NCI-H146 (cell line): ENCODE data around the gene PSMD5.
A peak's percentile ranks its signal among the peaks of the same experiment; 100 is the strongest.

Experiments
- DNase-seq: peaks from one replicate; lab custom pipeline; 2025; lab: John Stamatoyannopoulos, UW

PSMD5 gene

DNA sequence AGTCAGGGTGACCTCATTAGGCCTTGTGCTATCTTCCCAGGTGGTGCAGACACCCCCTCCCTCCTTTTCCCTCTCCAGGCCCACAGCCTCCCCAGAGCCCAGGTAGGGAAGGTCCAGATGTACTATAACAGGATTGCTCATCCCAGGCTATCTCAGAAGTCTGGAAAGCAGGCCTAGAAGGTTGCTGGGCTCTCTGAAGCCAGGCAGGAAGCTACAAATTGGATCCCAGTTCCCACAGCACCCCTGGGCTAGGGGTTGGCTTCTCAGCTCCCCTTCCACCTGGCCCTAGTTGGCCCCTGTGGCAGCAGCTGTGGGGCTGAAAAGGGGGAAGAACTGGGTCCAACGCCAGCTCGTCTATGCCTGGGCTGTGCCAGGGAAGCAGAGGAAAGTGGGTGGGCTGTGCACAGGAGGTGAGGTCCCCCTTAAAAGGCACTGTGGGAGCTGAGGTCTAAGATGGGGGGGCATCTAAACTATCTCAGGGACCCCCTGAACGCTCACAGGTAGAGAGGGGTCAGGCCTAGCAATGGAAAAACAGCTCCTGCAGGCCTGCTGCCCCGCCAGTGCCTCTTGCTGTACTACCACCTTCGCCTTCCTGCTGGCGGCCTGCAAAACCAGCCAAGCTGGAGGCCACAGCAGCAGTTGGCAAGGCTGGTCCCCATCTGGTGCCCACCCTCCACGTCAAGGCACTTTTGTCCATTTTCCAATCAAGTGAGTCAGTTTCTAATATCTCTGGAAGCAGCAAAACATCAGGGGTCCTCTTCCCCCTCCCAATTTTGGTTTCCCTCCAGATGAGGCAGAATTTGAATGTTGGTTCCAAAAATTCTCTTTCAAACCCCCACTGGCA is 13.3 kb upstream of the PSMD5 start:
- no peak for DNase-seq

DNA sequence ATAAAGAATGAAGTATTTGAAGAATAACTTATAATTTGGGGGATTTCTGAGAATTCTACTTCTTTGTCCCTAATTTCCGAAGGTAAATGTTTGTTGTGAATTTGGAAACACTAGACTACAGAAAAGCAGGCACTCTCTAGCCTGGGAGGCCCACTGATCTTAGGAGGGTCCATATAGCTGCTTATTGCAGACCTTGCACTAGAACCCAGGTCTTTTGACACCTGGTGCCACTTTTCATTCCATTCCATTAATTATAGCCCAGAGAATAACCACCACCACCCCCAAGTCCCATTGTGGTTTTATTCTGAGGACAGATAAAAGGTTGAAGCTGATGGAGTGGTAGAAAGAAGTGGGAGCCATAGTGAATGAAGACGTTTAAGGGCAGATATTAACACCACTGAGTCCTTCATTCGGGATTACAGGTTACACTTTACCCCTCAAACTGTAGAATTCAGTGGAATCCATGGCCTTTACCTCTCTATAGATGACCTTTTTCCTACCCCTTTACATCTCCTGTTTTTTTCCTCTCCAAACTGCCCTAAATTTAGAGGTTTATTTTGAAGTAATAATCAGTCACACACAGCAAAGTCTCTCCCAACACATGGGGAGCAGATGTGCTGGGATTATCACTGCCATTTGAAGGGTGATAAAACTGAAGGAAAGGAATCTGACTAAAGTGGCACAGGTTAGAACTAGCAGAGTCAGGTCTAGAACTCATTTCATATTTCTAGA is 12.0 kb upstream of the PSMD5 start:
- no peak for DNase-seq

DNA sequence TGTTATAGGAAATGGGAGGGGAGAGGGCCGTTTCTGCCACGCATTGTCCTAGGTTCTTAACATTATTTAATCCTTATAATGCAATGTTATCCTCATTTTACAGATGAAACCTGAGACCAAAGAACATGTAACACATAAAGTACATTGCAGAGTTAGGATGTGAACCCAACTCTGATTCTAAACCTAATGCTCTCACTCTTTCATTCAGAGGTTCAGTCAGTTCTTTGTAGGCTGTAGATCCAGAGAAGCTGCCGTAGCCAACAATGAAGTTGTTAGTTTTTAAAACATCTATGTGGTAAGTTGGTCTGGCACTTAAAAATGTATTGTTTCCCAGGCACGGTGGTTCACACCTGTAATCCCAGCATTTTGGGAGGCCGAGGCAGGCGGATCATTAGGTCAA is 10.5 kb upstream of the PSMD5 start:
- no peak for DNase-seq

DNA sequence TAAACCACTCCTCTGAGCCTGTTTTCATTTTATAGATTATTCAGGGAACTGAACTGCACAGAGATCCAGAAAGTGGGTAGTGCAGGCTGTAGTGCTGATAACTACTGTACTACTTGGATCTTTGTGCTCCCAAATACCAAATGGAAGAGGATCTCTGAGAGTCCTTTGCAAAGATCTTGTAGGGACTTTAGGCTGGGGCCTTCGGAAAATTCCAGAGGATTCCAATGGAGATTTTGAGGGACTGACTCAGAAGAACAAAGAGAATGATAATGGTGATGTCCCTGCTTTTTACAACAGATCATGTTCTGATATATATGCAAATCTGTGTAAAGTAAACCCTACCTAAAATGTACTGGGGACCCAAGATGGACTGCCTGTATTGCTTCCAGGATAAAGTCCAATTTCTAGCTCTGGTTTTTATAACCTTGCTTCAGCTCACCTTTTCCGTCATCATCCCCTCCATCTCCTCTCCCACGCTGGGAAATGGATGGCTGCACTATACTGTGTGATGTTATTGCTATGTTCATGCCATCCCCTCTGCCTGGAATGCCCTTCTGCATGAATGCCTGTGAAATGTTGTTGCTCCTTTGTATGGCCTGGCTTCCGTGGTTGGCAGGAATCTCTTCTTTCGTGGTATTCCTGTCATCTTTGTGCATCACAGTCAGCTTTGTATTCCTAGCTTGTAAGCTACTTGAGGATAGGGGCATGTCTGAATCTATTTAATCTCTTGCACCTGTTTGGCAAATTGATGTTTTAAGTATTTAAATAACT is 9.7 kb upstream of the PSMD5 start:
- no peak for DNase-seq

DNA sequence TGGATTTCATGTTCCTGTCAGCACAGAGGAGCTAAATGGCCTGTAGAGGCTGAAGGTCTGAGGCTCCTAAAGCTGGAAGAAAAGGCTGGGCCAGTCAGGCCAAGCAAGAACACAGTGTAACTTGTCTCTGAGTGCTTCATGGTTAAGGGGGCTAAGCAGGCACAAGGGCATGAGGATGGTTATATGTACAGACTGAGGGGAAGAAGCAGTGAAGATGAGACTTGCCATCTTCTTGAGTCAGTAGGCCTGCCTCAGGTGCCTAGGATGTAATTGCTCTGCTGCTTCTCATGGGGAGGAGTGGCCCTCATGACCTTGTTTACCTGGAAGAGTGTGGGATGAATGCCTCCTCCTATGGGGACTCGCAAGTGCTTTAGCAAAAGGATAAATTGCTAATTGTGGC is 8.7 kb upstream of the PSMD5 start:
- DNase-seq: no peak

DNA sequence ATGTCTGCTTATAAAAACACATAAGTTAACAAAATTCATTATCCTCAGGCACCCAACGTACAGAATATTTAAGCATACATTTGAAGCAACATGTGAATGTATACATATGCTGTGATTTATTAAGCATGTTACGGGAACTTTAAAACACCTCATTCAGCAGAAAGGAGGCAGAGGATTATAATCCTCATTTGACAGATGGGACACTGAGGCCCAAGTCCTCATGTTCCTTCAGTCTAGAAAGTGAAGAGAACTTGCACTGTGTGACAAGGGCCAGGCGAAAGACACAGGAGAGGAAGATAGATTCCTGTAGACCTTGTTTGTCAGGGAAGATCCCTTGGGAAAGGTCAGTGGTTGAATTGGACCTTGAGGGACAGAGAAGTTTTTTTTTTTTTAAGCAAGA is 7.6 kb upstream of the PSMD5 start:
- no peak for DNase-seq

DNA sequence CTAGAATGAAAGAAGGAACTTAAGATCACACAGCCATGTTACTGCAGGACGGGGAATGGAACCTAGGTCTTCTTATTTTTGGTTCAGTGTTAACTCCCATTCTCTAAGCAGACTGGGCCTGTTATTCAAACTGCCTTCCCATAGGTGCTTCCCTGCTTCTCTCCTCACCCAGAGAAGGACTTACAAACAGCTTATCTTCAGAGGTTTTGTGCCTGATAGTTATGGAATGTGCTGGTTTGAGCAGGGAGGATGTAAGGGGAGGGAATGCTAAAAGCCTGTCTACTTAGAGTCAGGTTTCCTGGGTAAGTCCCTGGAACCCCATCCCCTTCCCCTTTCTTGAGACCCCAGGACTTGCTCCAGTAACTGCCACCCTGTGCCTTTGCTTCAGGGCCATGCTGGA is 4.2 kb upstream of the PSMD5 start:
- no peak for DNase-seq

DNA sequence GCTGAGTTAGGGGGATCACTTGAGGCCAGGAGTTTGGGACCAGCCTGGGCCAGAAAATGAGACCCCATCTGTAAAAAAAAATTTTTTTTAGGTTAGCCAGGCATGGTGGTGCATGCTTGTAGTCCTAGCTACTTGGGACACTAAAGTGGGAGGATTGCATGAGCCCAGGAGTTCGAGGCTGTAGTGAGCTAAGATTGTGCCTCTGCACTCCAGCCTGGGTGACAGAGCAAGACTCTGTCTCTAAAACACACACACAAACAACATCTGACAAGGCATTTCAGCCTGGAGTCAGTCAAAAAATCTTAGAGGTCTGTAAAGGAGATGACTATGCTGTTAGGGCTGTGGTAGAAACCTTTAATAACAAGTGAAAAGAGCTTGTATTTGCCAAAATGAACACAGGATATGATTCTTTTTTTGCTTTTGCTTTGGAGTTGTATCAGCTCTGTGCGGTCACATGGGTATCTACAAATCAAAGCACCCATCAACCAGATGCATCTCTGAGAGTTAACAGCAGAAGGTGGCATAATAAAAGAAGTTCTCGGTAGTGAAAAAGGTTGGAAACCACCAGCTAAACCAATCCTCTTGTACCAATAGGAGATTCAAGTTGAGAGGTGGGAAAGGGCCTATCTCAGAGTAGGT is 3.6 kb upstream of the PSMD5 start:
- no peak for DNase-seq

DNA sequence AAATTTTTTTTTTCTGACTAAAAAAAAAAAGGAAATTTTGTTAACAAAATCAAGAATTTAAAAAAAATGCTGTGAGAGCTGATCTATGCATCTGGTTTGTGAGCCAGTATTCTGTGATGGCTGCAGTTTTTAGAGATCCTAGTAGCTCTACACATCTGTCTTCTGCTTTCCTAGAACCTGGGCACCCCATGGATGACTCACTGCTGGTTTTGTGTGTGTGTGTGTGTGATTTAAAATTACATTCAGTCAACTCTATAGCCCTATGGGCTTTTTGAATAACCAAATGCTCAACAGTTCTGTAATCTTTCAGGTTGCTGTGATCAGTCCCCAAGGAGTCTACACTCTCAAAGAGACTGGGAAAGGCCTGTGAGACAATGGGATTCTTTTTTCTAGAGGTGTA is 2.5 kb upstream of the PSMD5 start:
- DNase-seq: no peak

DNA sequence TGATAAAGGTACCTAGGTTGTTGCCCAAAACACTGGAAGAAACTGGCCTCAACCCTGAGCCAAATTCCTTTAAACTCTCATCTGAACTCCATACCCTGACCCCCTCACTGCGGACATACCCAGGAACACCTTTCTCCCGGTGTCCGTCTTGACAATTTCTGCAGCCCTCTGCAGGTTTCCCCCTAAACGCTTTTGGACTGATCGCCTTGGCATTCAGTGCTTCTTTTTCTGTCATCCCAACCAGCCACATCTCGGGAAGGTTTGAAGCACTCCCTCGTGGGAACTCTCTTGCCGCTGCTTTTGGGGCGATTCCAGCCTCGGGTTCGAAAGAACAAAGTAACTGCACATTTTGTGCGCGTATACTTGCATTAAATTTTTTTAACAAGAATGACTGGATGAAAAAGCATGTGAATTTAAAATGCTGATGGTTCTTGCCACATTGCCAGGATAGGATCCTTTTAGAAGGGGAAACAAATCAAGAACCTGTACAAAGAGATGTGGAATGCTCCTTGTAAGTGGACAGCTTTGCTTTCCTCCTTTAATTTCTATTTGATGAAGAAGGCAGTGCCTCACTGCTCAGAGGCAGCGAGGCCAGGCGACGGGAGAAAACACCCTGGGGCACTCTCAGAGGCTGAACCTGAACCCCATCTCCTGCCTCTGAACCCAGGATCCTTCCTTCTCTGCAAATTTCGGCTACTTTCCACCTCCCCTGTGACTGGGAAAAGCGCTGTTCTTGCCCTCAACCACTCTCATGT is 615 bp downstream of the PSMD5 start:
- no peak for DNase-seq

DNA sequence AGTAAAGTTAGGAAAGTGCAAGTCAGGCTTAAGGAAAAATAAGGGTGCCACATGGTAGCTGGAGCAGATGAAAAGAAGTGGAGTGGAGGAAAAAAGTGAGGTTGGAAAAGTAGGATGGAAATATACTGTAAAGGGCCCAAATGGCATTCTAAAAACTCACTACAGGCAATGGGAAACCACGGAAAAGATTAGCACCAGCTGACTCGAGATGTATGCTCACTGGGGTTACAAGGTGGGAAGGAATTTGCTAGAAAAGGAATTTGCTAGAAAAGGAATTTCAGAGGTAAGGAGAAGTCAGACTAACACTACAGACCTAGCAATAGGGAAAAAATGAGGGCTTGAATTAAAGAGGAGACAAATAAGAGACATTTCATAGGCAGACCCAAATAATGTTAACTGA is 3.6 kb downstream of the PSMD5 start:
- DNase-seq: no peak

DNA sequence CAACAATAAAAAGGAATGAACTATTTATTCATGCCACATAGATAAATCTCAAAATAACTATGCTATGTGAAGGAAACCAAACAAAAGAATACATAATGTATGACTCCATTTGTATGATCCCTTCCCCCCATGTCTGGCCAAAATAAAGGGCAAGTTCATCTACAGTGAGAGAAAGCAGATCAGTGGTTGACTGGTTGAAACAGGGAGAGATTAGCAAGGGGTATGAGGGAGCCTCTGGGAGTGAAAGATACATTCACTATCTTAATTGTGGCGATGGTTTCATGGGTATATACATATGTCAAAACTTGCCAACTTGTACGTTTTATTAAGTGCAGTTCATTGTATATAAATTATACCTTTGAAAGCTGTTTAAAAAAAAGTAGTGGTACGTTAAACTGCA is 4.8 kb downstream of the PSMD5 start:
- DNase-seq: no peak

DNA sequence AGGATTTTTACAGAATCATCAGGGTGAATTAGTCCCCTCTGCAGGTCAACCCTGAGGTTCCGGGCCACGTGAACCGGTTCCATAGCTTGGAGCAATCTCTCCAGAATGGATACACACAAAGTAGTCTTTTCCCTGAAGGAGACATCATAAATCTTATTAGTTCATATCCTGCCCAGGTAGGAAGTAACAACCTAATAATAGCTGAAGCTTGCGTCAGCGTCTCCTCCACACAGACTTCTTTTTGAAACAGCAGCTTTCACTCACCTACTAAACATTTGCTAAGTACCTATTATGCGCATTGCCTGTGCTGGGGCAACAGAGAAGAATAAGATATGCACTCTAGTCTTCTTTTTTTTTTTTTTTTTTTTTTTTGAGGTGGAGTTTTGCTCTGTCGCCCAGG is 9.4 kb downstream of the PSMD5 start:
- DNase-seq: no peak

DNA sequence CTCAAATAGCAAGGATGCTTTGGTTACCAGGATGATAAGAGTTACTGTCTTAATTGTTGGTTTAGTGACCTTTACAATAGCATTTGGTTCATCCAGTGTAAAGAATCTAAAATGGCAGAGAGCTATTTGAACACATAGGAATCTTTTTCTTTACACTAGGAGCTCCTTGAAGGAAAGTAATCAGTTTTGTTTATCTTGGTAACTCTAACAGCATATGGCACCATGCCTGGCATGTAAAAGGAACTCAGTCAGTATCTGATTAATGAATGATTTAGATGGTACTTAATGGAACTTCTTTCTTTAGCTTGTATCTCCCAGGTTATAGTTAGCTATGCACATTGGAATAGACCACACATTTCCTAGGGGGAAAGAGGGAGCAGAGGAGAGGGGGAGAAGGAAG is 9.9 kb downstream of the PSMD5 start:
- DNase-seq: no peak

DNA sequence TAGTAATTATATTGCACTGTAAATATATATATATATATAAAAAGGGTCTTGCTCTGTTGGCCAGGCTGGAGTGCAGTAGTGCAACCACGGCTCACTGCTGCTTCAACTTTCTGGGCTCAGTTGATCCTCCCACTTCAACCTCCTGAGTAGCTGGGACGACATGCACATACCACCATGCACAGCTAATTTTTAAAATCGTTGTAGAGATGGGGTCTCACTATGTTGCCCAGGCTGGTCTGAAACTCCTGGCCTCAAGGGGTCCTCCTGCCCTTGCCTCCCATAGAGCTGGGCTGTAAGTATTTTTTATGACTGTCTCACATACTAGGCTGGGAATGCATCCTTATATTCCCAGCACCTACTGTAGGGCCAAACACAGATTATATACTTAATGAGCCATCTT is 11.9 kb downstream of the PSMD5 start:
- no peak for DNase-seq

DNA sequence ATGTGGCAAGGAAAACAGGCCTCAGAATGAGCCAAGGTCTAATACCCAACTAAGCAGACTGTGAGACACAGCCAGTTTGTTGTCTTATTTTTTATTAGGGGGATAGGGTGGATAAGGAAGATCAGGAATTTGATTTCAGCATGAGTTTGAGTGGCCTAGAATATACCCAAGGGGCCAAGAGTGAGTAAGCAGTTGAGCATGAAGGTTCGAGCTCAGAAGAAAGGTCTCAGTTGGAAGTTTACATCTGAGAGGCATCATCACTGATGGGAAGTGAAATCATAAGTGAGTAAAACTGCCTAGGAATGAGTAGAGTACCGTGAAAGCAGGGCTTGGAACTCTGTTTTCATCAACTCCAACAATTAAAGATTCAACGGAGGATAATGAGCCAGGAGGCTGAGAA is 12.6 kb downstream of the PSMD5 start:
- DNase-seq: no peak

DNA sequence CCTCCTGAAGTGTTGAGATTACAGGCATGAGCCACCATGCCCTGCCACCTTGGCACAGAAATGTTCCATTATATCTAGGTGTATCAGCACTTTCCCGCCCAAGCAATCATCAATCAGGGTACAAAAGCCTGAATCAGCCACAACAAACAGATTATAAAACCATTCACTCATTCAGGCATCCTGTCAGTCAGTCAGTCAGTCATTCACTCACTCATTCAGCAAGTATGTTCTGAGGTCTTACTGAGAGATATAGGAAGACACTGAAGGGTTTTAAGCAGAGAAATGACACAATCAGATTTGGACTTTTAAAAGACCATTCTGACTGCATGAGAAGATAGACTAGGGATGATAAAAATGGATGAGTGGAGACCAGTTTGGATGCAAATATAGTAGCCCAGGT is 13.1 kb downstream of the PSMD5 start:
- no peak for DNase-seq

DNA sequence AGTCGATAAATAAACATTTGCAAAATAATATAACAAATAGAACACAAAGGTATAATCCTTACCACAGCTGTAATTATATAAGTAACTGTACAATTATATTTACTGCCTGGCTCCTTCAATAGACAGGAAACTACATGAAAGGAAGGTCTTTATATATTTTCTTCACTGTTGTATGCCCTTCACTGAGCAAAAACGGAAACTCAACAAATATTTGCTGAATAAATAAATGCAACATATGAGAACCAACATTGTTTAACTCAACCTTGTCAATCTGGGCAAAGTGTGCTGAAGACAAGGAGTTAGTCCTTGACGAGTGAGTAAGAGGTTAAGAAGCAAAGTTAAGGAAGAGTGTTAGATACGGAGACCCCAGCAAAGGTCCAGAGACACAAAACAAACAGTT is 22.6 kb downstream of the PSMD5 start:
- peak; percentile 10 for DNase-seq

DNA sequence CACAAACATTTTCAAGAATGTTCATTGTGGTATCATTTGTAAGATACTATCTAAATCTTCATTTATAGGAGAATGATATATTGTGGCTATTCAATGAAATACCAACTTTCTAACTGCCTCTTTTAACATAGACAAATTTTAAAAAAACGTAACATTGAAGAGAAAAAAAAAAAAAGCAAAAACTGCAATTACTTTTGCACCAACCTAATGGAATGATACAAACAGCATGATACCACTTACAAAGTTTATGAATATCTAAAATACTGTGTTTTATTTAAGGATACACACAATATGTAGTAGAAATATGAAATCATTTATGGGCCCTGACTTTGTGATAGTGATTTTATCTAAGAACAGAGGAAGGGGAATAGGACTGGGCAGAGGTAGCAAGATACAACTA is 24.1 kb downstream of the PSMD5 start:
- DNase-seq: no peak

DNA sequence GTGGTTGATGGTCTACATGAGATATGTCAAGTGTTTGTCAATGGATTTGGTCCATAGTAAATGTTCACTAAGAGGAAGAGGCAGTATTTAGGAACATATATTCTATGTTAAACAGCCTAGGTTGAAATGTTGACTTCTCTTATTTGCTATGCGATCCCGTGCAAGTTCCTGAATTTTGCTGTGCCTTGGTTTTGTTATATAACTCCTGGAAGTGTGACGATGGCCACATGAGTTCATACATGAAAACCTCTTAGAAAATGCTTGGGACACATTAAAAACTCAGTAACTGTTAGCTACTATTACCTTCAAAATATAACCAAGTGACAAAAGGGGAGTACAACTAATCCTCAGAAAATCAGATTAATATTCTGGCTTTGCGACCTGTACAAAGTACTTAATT is 27.6 kb downstream of the PSMD5 start:
- no peak for DNase-seq

DNA sequence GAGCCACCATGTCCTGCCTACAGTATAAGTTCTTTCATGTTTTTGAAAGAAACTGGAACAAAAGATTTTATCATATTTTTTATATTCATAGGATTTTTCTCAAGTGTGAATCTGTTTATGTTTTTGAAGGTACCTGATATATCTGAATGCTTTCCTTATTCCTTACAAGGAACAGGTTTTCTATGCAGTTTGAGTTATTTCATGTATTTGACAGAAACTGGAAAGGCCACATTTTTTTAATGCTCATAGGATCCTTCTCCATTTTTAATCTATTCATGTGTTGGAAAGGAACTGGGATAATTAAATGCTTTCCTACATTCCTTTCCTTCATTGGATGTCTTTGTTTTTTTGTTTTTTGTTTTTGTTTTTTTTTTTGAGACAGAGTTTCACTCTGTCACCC is 33.8 kb downstream of the PSMD5 start:
- no peak for DNase-seq
